RPMI8226 (cell line): Measurements from ENCODE around the gene CFAP70.
"Not testable (repeated sequence)": the region's sequence is repeated elsewhere in the genome, so short reads cannot be mapped to it uniquely, and the experiment has no call there.

Source experiments
- DNase-seq: peaks from one replicate; pipeline ENCODE4 v3.0.0-alpha.2; 2015

Gene CFAP70

GRCh38 chr10:73338801-73339368 is 19.8 kb downstream of the CFAP70 start:
- DNase-seq, result no peak

- no peak for DNase-seq
Observed at GRCh38 chr10:73333202-73333601, 25.5 kb downstream of the CFAP70 start.

- no peak for DNase-seq
Observed at GRCh38 chr10:73332379-73332778, 26.3 kb downstream of the CFAP70 start.

- not testable (repeated sequence) for DNase-seq
Observed at GRCh38 chr10:73328523-73328922, 30.1 kb downstream of the CFAP70 start.

- not testable (repeated sequence) for DNase-seq
Observed at GRCh38 chr10:73325290-73325689, 33.4 kb downstream of the CFAP70 start.

GRCh38 chr10:73323582-73323981 is 35.1 kb downstream of the CFAP70 start:
- not testable (repeated sequence) for DNase-seq

GRCh38 chr10:73310475-73310874 is 48.2 kb downstream of the CFAP70 start:
- DNase-seq, result no peak

GRCh38 chr10:73307203-73307800 is 51.4 kb downstream of the CFAP70 start:
- no peak for DNase-seq

- DNase-seq, result no peak
Observed at GRCh38 chr10:73306171-73306708, 52.4 kb downstream of the CFAP70 start.

GRCh38 chr10:73296946-73297345 is 61.7 kb downstream of the CFAP70 start:
- DNase-seq, result no peak

GRCh38 chr10:73293461-73293860 is 65.2 kb downstream of the CFAP70 start:
- DNase-seq, result no peak

- no peak for DNase-seq
Observed at GRCh38 chr10:73289958-73290357, 68.7 kb downstream of the CFAP70 start.

GRCh38 chr10:73287441-73287840 is 71.2 kb downstream of the CFAP70 start:
- DNase-seq, result no peak

GRCh38 chr10:73281097-73281496 is 77.6 kb downstream of the CFAP70 start:
- no peak for DNase-seq

- no peak for DNase-seq
Observed at GRCh38 chr10:73264423-73264822, 94.2 kb downstream of the CFAP70 start.

GRCh38 chr10:73263693-73264347 is 94.8 kb downstream of the CFAP70 start:
- DNase-seq, result no peak

- no peak for DNase-seq
Observed at GRCh38 chr10:73262880-73263555, 95.6 kb downstream of the CFAP70 start.

- no peak for DNase-seq
Observed at GRCh38 chr10:73262105-73262730, 96.4 kb downstream of the CFAP70 start.

GRCh38 chr10:73261362-73261995 is 97.2 kb downstream of the CFAP70 start:
- DNase-seq, result no peak

GRCh38 chr10:73258612-73259011 is 100.1 kb downstream of the CFAP70 start:
- DNase-seq, result not testable (repeated sequence)

- DNase-seq, result peak; percentile 27
Observed at GRCh38 chr10:73253225-73253555, 105.5 kb downstream of the CFAP70 start.

- peak; percentile 93 for DNase-seq
Observed at GRCh38 chr10:73252445-73253224, 106.0 kb downstream of the CFAP70 start, which contains the start of gene MRPS16. Gene MRPS16, minus strand, starts transcription at chr10:73252644. Its CDS starts 162 bp downstream, at chr10:73252482.
